ENCODE measurements around the gene UBR1.
"Not testable (repeated sequence)": the region's sequence is repeated elsewhere in the genome, so short reads cannot be mapped to it uniquely, and the experiment has no call there.

UBR1 gene

GRCh38 chr15:42903388-42904324 lies 202.2 kb downstream of the UBR1 start:
- DNase-seq = no peak

GRCh38 chr15:42893911-42894310 lies 211.9 kb downstream of the UBR1 start:
- DNase-seq = not testable (repeated sequence)
